HG03520 (cell line): ENCODE measurements around the gene RTN4.

Source experiments
- ATAC-seq: cut with Tn5 transposase; IDR thresholded peaks from one replicate; pipeline ENCODE4 v1.9.1; 2021; ENCODE audit warnings: mild to moderate bottlenecking, moderate library complexity; ENCODE audit not compliant: unreplicated experiment

RTN4 gene

GRCh38 chr2:54955358-54956110 lies 94.7 kb downstream of the RTN4 start:
- no peak for ATAC-seq

- no peak for ATAC-seq
Measured at GRCh38 chr2:54954705-54955357, 95.4 kb downstream of the RTN4 start.

- ATAC-seq = no peak
Measured at GRCh38 chr2:54954158-54954557, 96.1 kb downstream of the RTN4 start.

GRCh38 chr2:54952978-54953456 lies 97.2 kb downstream of the RTN4 start:
- ATAC-seq = no peak

- ATAC-seq = no peak
Measured at GRCh38 chr2:54952425-54952824, 97.8 kb downstream of the RTN4 start.

- no peak for ATAC-seq
Measured at GRCh38 chr2:54950811-54951210, 99.4 kb downstream of the RTN4 start.

- no peak for ATAC-seq
Measured at GRCh38 chr2:54949431-54949830, 100.8 kb downstream of the RTN4 start.

GRCh38 chr2:54948120-54948519 lies 102.1 kb downstream of the RTN4 start:
- ATAC-seq = no peak

GRCh38 chr2:54947646-54948045 lies 102.6 kb downstream of the RTN4 start:
- ATAC-seq = no peak

- no peak for ATAC-seq
Measured at GRCh38 chr2:54947136-54947535, 103.1 kb downstream of the RTN4 start.

- no peak for ATAC-seq
Measured at GRCh38 chr2:54946220-54946805, 103.9 kb downstream of the RTN4 start.

- ATAC-seq = peak; percentile 64
Measured at GRCh38 chr2:54945391-54946219, 104.6 kb downstream of the RTN4 start.

- ATAC-seq = no peak
Measured at GRCh38 chr2:54944724-54945326, 105.4 kb downstream of the RTN4 start.

GRCh38 chr2:54942373-54942772 lies 107.9 kb downstream of the RTN4 start:
- no peak for ATAC-seq

GRCh38 chr2:54941248-54941984 lies 108.8 kb downstream of the RTN4 start:
- no peak for ATAC-seq

GRCh38 chr2:54940723-54941122 lies 109.5 kb downstream of the RTN4 start:
- no peak for ATAC-seq

- no peak for ATAC-seq
Measured at GRCh38 chr2:54939446-54940118, 110.7 kb downstream of the RTN4 start.

- ATAC-seq = no peak
Measured at GRCh38 chr2:54936766-54937165, 113.5 kb downstream of the RTN4 start.

- ATAC-seq = no peak
Measured at GRCh38 chr2:54935389-54935788, 114.9 kb downstream of the RTN4 start.
